Stomach smooth muscle (tissue), 2 donors: ENCODE data around the gene TMED4.

Experiments
- H3K27ac ChIP-seq: one replicate; pipeline ENCODE4 v1.7.0; 2013; ENCODE audit warnings: mild to moderate bottlenecking, low read length, inconsistent platforms
- H3K27me3 ChIP-seq, 2 donors: one replicate each; pipeline ENCODE4 v1.7.0; 2013; ENCODE audit warnings: low read length in 2 of 2; ENCODE audit not compliant: insufficient read depth in 2 of 2, control insufficient read depth in 1 of 2
- H3K36me3 ChIP-seq, 2 donors: one replicate each; pipeline ENCODE4 v1.7.0; 2013; ENCODE audit warnings: low read length in 2 of 2; ENCODE audit not compliant: control insufficient read depth in 2 of 2, insufficient read depth in 2 of 2
- H3K4me1 ChIP-seq: one replicate; pipeline ENCODE4 v1.7.0; 2013; ENCODE audit warnings: low read length; ENCODE audit not compliant: control insufficient read depth, insufficient read depth
- H3K4me3 ChIP-seq, 2 donors: one replicate each; pipeline ENCODE4 v1.7.0; 2013; ENCODE audit warnings: low read length in 2 of 2
- H3K9ac ChIP-seq, 2 donors: one replicate each; pipeline ENCODE4 v1.7.0; 2013; ENCODE audit warnings: low read length in 2 of 2, mild to moderate bottlenecking in 1 of 2
- H3K9me3 ChIP-seq, 2 donors: one replicate each; pipeline ENCODE4 v1.7.0; 2013; ENCODE audit warnings: low read length in 2 of 2; ENCODE audit not compliant: control insufficient read depth in 2 of 2
- donor health status: healthy.
- donor health status: Pancreatic carcinoma.

The TMED4 gene

DNA sequence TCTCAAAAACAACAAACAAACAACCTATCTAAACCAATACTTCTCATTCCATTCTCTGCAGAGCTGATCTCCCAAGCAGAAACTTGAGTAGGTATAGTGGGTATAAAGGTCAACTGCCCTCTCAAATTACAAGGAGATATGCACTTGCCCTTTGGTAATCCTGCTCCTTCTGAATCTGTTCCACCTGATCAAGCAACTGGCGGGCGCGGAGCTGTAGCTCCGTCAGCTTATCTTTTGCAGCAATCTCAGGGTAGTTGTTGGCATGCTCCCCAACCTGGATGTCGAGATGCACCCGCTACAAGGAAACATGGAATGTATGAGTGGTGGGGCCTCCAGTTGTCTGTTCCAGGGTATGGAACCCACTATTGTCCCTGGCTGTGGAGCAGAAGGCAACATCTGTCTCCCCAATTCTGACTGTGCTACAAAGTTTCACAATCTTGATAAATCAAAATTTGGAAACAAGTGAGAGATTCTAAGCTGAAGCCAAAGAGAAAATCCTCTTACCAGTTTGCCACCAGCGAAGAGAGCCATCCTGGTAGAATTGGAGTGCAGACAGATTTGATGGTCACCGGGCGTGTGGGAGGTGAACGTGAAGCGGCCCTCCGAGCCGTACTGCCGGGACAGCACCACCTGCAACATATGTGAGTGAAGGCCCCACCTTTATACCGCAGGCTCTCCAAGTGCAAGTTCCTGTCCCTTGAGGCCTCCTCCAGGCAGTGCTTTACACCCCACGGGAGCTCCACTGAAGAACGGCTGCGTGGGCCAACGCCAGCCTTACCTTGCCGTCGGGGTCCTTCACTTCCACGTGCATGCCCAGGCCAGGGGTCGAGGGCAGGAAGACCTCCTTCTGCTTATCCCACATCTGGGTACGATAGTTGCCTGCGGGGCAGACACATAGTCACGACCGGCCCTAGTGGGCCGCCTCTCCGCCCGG is 819 bp downstream of the TMED4 start:
- Histone ChIP-seq H3K27me3 (no peaks in the 10 kb centered on the region), H3K9ac (peak overlapping the region; percentile 90 to 95), H3K27ac (peak overlapping the region; percentile 86), H3K4me1 (peaks cover 18% of the 10 kb centered on the region), H3K9me3 (no peaks in the 10 kb centered on the region), H3K4me3 (peak overlapping the region; percentile 84 to 96), H3K36me3 (peaks cover 14 to 20% of the 10 kb centered on the region in 2 donors)

DNA sequence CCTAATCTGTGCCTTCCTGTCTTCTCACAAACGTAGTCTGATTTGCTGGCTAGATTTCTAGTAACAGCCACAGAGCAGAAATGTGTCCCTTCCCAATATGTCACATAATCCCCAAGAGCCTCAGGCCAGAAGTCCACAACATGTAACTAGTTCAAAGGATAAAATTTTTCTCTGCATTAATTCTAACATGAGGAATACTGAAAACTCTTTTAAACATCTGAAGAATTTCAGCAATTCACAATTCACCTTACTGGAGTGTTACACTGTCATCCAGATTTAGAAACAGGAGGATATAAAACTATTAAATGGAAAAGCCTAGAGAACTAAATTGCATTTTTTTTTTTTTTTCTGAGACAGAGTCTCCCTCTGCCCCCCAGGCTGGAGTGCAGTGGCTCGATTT is 5.8 kb downstream of the TMED4 start:
- Histone ChIP-seq H3K9ac (no peak overlapping the region), H3K9me3 (no peaks in the 10 kb centered on the region), H3K36me3 (peaks cover 34 to 37% of the 10 kb centered on the region in 2 donors), H3K4me1 (peaks cover 35% of the 10 kb centered on the region), H3K27ac (no peak overlapping the region), H3K4me3 (no peak overlapping the region), H3K27me3 (no peaks in the 10 kb centered on the region)

DNA sequence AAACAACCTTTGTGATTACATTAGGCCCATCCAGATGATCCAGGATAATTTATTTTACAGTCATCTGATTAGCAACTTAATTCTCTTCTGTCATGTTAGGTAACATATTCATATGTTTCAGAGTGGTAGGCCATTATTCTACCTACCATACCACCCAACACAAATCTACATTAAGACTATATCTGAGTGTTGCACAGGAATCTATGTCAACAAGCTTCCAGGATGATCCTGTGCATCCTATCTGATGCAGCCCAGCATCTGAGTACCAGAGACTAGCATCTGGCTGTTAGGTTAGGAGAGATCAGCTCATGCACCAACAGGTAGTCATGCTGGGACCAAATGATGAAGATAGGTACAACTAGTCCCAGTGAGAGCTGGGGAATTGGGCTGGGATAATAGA is 7.0 kb downstream of the TMED4 start:
- no peak overlapping the region for H3K9ac ChIP-seq
- H3K4me1 ChIP-seq: peaks cover 24% of the 10 kb centered on the region
- H3K36me3 ChIP-seq: peaks cover 43 to 45% of the 10 kb centered on the region in 2 donors
- no peaks in the 10 kb centered on the region for H3K27me3 ChIP-seq
- no peaks in the 10 kb centered on the region for H3K9me3 ChIP-seq
- no peak overlapping the region for H3K4me3 ChIP-seq
- no peak overlapping the region for H3K27ac ChIP-seq

DNA sequence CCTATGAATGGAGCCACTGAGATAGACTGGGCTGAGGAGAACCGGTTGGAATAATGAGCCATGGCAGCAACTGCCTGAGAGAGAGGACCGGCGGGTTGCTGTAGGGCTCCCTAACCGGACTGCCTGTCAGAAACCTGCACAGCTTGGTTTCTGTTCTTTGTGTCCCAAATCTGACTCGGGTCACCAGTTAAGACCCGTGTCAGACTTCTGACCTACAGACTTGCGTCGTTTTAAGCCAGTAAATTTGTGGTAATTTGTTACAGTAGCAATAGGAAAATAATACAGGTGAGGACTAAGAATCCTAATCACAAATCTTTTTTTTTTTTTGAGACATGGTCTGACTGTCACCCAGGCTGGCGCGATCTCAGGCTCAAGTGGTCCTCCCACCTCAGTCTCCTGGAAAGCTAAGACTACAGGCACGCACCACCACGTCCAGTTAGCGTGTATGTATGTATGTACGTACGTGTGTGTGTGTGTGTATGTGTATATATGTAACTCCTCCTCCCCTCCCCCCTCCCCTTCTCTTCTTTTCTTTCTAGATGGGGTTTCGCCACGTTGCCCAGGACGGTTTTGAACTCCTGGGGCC is 7.7 kb downstream of the TMED4 start:
- H3K9ac ChIP-seq: peak overlapping the region; percentile 92 to 94
- peak overlapping the region; percentile 80 for H3K27ac ChIP-seq
- no peaks in the 10 kb centered on the region for H3K27me3 ChIP-seq
- H3K4me3 ChIP-seq: peak overlapping the region; percentile 96 to 97
- peaks cover 44 to 52% of the 10 kb centered on the region in 2 donors for H3K36me3 ChIP-seq
- peaks cover 24% of the 10 kb centered on the region for H3K4me1 ChIP-seq
- H3K9me3 ChIP-seq: no peaks in the 10 kb centered on the region

DNA sequence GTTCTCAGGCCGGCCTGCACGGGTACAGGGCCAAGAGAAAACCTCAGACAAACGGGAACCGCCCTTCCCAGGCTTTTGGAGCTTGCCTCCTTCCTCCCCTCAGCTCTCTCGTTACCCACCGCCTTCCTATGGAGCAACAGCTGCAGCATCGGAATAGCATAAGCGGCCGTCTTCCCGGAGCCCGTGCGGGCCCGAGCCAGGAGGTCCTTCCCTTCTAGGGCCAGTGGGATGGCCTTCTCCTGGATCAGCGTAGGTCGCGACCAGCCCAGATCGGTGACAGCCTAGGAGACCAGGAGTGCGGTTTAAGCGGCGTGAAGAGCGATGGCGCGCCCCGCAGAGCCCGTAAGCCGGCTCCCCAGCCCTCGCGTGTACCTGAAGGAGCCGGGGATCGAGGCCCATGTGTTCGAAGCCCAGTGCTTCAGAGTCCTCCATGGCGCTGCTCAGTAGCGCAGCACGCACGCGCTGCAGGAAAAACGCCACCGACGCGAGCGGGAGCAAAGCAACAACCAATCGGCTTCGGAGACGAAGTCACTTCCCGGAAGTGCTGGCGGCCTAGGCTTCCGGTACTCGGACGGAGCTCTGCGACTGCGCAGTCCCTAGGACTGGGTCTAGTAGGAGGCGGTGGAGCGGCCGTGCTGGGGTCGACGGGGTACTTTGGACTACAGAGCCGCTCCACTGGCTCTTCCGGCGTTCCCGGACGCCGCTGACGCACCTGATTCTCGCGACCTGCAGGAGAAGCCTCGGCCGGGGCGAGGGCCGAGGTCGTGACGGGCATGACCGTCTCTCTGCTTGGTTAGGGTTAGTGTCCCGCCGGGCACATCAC is 8.4 kb downstream of the TMED4 start, which contains the start of gene DDX56:
Gene DDX56, minus strand, starts transcription at position 445 of the 823 bp plus-strand sequence. Its CDS starts 13 bp downstream, at position 432.
- no peaks in the 10 kb centered on the region for H3K27me3 ChIP-seq
- H3K27ac ChIP-seq: peak within 1 kb of the TSS; percentile 80
- H3K9me3 ChIP-seq: no peaks in the 10 kb centered on the region
- peak within 1 kb of the TSS; percentile 92 to 94 for H3K9ac ChIP-seq
- H3K4me3 ChIP-seq: peak within 1 kb of the TSS; percentile 96 to 97
- peaks cover 46 to 53% of the 10 kb centered on the region in 2 donors for H3K36me3 ChIP-seq
- peaks cover 24% of the 10 kb centered on the region for H3K4me1 ChIP-seq

DNA sequence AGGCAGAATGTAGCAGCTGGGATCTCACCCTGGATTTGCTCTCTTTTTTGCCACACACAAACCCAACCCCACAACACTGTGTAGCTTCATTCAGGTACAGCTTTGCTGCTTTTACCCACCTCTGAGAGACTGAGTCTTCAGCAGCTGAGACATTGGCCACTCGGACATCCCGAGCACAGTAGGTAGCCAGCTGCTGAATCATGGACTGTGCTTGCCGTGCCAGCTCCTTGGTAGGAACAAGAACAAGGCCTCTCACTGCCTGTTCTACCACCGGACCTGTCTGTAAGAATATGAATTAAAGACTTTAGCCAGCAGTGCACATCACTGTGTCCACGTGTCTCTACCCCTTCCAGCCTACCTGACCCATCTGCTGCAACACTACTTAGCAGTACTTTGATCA is 9.3 kb downstream of the TMED4 start:
- peaks cover 24% of the 10 kb centered on the region for H3K4me1 ChIP-seq
- H3K27me3 ChIP-seq: no peaks in the 10 kb centered on the region
- peaks cover 50 to 56% of the 10 kb centered on the region in 2 donors for H3K36me3 ChIP-seq
- peak overlapping the region; percentile 80 for H3K27ac ChIP-seq
- peak overlapping the region; percentile 96 to 97 for H3K4me3 ChIP-seq
- peak overlapping the region; percentile 92 to 94 for H3K9ac ChIP-seq
- H3K9me3 ChIP-seq: no peaks in the 10 kb centered on the region

DNA sequence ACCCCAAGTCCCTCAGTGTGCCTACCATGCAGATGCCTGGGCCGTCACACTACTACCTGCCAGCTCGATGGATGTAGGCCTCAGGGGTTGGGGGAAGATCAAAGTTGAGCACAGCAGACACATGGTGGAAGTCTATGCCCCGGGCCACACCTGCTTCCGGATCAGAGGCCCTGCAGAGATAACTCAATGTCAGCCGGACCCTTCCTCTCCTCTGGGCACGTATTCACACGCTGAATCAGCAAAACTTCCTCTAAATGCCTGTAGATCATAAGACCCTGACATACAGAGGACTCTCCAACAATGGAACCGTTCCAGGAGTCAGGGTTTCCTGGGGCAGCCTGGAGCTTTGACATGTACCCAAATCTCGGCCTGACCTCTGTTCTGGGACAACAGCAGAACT is 12.1 kb downstream of the TMED4 start:
- no peaks in the 10 kb centered on the region for H3K9me3 ChIP-seq
- H3K27ac ChIP-seq: no peak overlapping the region
- no peaks in the 10 kb centered on the region for H3K27me3 ChIP-seq
- H3K9ac ChIP-seq: no peak overlapping the region
- H3K4me3 ChIP-seq: no peak overlapping the region
- peaks cover 24% of the 10 kb centered on the region for H3K4me1 ChIP-seq
- H3K36me3 ChIP-seq: peaks cover 61 to 63% of the 10 kb centered on the region in 2 donors

DNA sequence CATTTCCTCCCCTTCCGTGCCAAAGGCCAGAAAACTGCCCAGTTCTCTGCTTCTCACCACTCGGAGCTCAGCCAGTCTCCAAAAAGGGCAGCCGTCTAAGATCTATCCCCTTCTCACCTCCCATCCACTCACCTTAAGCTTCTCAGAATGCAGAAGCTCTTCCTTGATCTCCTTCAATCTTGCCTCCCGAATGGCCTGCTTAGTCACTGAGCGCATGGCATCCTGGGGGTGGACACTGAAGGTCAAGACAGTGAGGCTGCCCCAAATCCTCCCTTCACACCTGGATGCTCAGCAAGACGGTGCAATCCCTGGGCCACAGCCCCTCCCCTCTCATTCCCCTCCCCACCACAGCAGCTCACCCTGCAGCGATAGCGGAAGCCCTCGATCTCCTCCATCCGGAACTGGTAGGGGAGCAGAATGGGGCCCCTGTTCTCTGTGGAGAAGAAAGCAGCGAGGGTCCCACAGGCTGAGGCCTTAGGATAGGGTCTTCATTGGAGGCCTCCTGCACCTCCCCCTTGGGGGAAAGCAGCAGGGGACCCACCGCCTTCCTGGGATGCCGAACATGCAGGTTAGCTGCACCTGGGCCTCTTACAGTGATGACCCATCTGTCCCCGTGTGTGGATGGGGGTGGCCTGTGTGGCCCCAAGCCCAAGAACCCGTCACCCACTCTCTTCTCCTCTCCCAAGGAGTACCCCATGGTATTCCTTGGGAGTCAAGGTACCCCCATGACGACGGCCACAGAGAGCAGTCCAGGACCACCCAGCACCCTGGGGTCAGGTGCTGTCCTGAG is 13.1 kb downstream of the TMED4 start:
- peaks cover 67 to 71% of the 10 kb centered on the region in 2 donors for H3K36me3 ChIP-seq
- no peak overlapping the region for H3K9ac ChIP-seq
- H3K9me3 ChIP-seq: no peaks in the 10 kb centered on the region
- H3K4me3 ChIP-seq: no peak overlapping the region
- H3K4me1 ChIP-seq: peaks cover 16% of the 10 kb centered on the region
- no peaks in the 10 kb centered on the region for H3K27me3 ChIP-seq
- H3K27ac ChIP-seq: no peak overlapping the region

DNA sequence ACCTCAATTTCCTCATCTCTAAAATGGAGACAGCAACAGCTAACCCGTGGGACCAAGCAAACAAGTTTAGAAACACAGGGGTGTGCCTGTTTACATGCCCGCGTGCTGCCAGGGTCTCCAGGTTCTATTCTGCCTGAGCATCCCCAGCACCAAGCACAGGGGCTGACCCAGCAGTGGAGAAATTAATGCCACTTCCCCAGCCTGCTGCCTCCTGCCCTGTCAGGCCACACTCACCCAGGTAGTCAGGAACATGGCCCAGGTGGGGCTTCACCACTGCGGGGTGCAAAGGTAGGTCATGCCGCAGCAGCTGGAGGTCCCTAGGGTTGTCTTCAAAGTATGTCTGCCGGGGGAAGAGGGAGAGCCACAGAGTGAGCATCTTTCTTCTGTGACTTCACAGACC is 14.1 kb downstream of the TMED4 start:
- no peaks in the 10 kb centered on the region for H3K27me3 ChIP-seq
- no peak overlapping the region for H3K4me3 ChIP-seq
- H3K36me3 ChIP-seq: peaks cover 67 to 72% of the 10 kb centered on the region in 2 donors
- H3K4me1 ChIP-seq: peaks cover 9% of the 10 kb centered on the region
- no peak overlapping the region for H3K27ac ChIP-seq
- H3K9ac ChIP-seq: no peak overlapping the region
- H3K9me3 ChIP-seq: no peaks in the 10 kb centered on the region

DNA sequence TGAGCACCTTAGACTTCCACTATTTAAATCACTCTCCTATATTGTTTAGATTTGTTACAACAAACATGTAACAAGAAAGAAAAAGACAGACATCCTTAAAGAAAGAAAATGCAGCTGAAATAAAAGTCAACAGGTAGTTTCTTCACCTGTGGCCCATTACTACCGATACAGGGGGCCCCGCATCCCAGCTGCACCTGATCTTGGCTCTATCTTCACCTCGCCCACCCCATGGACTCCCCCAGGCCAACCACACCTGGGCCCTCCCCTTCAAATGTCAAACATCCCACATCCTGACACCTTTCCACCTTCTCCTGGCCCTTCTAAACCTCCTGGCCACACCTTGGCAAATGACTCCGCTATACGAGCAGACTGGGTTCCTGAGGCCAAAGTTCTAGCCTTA is 15.4 kb downstream of the TMED4 start:
- peaks cover 59 to 61% of the 10 kb centered on the region in 2 donors for H3K36me3 ChIP-seq
- H3K9ac ChIP-seq: no peak overlapping the region
- no peaks in the 10 kb centered on the region for H3K27me3 ChIP-seq
- no peaks in the 10 kb centered on the region for H3K4me1 ChIP-seq
- H3K9me3 ChIP-seq: no peaks in the 10 kb centered on the region
- no peak overlapping the region for H3K4me3 ChIP-seq
- no peak overlapping the region for H3K27ac ChIP-seq
